GM21619 (cell line): ENCODE results near the gene CXCR4.
A peak's percentile ranks its signal among the peaks of the same experiment; 100 is the strongest.
"Not testable (repeated sequence)": the region's sequence is repeated elsewhere in the genome, so short reads cannot be mapped to it uniquely, and the experiment has no call there.

ENCODE experiments used
- ATAC-seq: cut with Tn5 transposase; IDR thresholded peaks from one replicate; pipeline ENCODE4 v1.9.1; 2021; ENCODE audit not compliant: unreplicated experiment

The CXCR4 gene

DNA sequence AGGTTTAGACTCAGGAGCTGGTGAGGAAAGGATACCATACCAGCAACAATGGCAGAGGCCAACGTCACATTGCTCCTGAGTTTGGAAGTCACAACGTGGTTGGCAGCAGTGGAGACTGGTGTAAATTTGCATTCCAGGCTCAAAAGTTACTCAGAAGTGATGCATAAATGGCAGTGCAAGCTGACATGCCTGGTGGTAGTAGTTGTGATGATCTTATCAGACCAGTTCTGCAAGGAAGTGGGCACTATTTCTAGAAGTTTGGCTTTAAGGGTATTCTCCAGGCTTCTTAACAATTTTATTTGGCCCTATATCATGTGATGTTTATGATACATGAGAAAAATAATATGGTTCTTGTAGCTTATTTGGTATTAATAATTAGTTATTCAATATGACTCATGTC, 37.8 kb downstream of the CXCR4 start:
- ATAC-seq, result no peak

DNA sequence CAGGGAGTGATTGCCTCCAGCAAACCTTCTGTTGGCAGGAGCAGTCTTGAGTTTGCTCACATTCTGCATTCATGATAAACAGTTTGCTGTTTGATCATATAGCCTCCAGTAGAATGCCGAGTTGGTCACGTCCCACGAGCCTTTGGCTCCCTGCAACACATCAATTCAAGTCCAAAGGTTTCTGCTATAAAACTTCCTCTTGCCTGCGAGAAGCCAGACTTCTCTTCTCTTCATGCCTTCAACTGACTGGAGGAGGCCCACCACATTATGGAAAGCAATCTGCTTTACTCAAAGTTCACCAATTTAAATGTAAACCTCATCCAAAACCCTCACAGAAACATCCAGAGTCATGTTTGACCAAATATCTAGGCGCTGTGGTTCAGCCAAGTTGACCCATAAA, 40.8 kb downstream of the CXCR4 start:
- no peak for ATAC-seq

DNA sequence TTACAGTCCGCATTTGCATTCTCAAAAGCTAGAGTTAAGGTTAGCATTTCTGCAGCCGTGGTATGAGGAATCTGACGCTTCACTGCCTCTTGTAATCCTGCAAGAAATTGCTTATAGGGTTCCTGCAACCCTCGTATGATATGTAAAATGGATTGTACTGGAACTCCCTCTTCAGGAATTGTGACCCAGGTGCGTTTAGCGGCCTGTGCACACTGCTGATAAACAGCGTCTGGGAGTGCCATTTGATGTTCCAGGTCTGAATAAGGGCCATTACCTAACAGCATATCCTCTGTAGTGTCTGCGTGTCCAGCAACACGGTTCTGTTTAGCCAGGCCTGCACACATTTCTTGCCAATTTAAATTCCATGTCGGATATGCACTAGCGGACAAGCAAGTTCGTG, 42.5 kb downstream of the CXCR4 start:
- ATAC-seq, result no peak

DNA sequence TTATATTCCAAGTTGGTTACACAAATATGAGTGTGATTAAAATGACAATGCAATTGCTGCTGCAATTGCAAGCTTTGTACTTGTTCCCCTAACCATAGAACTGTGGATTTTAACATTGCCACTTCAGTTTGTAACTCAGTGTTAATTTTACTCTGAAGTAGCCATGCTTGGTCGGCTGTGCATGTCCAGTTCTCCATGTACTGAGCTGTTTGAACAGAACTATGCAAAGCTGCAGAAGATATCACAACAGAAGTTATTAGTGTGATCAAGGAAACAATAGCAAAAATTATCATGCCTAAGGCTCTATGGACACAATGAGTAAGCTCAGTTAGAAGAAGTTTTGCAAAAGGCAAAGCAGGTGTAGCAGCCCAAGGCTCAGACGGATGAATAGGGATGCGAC, 45.3 kb downstream of the CXCR4 start:
- no peak for ATAC-seq

DNA sequence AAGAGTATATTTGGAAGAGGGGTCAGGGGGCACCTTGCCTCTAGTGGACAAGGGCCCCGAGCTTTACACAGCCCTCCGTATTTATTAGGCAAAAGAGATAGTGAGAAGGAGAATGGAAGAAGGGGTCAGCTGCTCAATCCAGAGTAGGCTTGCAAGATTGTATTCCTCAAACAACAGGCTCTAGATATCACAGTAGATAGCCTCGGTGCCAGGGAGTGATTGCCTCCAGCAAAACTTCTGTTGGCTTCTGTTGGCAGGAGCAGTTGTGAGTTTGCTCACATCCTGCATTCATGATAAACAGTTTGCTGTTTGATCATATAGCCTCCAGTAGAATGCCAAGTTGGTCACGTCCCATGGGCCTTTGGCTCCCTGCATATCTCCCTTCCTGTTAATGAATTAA, 46.1 kb downstream of the CXCR4 start:
- not testable (repeated sequence) for ATAC-seq

GRCh38 chr2:136070913-136071312, 47.0 kb downstream of the CXCR4 start:
- no peak for ATAC-seq

GRCh38 chr2:136069773-136070172, 48.2 kb downstream of the CXCR4 start:
- ATAC-seq, result no peak

DNA sequence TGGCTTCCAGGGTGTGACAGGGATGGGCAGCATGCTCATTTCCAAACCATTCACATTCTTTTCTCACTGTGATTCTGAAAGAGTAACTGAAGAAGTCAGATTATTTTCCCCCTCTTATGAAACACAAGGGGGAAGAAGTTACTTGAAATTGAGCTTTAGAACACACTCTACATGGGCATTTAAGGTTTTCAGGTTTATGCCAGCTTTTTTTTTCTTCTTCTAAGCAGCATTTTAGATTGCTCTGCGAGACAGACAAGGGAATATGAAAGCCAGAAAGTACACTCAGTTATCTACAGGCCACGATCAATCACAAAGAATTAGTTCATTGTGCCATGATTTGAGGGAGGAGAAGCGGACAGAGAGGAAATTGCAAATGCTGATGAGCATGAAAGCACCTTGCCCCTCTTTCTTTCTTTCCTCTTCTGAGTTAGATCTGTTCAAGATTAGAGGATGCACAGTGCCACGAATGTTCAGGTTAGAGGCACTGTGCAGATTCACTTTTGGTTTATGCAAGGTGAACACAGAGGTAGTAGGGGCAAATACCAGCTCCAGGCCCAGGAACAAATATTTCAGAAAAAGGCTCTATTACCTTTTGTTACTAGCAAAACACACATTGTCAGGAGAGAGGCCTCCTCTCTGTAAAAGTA, 49.2 kb downstream of the CXCR4 start:
- ATAC-seq, result no peak

DNA sequence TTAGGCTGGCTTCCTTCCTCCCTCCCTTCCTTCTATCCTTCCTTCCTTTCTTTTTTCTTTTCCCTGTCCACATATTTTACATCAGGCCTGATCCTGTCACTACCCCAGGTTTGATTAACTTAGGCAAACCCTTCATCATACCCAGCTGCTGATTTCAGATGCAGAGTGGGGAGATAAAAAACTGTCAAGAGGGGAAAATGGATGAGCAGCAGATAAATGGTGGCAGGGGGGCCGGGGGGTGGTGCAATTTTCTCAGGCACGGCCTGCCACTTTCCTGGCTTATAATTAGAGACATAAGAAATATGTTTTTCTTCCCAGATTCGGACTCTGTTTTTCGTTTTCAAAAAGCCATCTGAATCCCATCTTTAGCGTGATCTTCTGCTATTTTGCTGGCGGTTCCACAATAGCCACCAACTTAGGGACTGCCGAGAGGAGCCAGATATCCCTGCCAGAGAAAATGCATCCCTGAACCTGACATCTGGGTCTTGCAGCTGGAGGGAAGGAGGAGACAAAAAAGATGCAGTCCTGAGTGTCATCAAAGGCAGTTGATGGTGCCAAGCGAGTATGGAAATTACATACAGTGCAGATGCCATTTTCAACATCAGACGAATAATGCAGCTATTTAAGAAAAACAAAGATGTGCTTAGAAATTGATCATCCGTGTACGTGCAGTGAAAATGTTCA, 49.9 kb downstream of the CXCR4 start:
- no peak for ATAC-seq

DNA sequence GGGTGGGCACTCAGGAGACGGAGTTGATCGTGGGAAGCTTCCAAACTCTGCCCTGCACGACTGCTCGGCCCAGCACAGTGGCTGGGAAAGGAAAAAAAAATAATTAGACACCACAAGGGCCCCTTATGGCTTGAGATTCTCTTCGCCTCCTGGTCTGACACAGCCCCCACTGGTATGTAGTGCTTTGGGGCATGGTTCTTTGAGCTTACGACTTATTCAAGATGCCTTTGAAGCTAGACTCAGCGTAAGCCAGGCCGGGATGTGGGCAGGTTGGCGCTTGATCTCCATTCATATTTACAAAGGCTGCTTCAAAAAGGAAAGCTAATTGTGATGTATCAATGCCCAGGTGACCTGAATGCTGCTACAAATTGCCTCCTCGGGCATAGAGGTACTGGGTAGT, 50.5 kb downstream of the CXCR4 start:
- no peak for ATAC-seq

- ATAC-seq, result peak; percentile 81
These were observed 52.0 kb downstream of the CXCR4 start for GRCh38 chr2:136065907-136066306.

- peak; percentile 25 for ATAC-seq
These were observed 52.6 kb downstream of the CXCR4 start for GRCh38 chr2:136065384-136065783.
